IMR-90 (cell line): ENCODE data around the gene DAPK3. TPM values are rescaled to one million over a fixed set of nuclear protein-coding genes. Genes with fewer than 3 reads are reported as not detected.
"Not testable (repeated sequence)": the region's sequence is repeated elsewhere in the genome, so short reads cannot be mapped to it uniquely, and the experiment has no call there.

Experiments
- ATAC-seq: fragments of 200-7000 bp; cut with Tn5 transposase; 2 replicates; pipeline ENCODE4 v1.9.1; 2020; ENCODE audit warnings: low read depth, mild to moderate bottlenecking, moderate library complexity
- BruUV-seq: library from RNA; stranded (reverse); fragments of 400-500 nt; replicated peaks from 2 replicates; lab custom pipeline; 2021; lab: Mats Ljungman, UMichigan
- CTCF ChIA-PET: fragments of 300-600 bp; formaldehyde crosslinking; extraction: SDS; loops from one replicate; lab custom pipeline; 2021; ENCODE audit warnings: antibody characterized with exemption; lab: Yijun Ruan, JAX
- POLR2A ChIA-PET: fragments of 300-600 bp; sonication (Branson Sonifier 250); formaldehyde crosslinking; loops from one replicate; lab custom pipeline; 2022; ENCODE audit warnings: antibody characterized with exemption; ENCODE audit not compliant: unreplicated experiment; lab: Charles Lee
- DNase-seq: peaks from one replicate; pipeline ENCODE4 v3.0.0; 2013
- H2AFZ ChIP-seq: replicated peaks from 2 replicates; pipeline ENCODE3; 2013; ENCODE audit warnings: low read length, mild to moderate bottlenecking; ENCODE audit not compliant: poor library complexity
- H2AK5ac ChIP-seq: 2 replicates; pipeline ENCODE4 v1.6.1; 2013; ENCODE audit warnings: low read depth, low read length, inconsistent platforms
- H2AK9ac ChIP-seq: replicated peaks from 2 replicates; pipeline ENCODE3; 2013; ENCODE audit warnings: mild to moderate bottlenecking, low read depth, low read length, moderate library complexity; ENCODE audit not compliant: poor library complexity
- H2BK120ac ChIP-seq: 2 replicates; pipeline ENCODE4 v1.6.1; 2013; ENCODE audit warnings: low read depth, low read length, inconsistent platforms
- H2BK15ac ChIP-seq: 3 replicates; pipeline ENCODE4 v1.6.1; 2013; ENCODE audit warnings: low read depth, low read length, inconsistent platforms
- H2BK20ac ChIP-seq: 2 replicates; pipeline ENCODE4 v1.6.1; 2013; ENCODE audit warnings: low read depth, mild to moderate bottlenecking, inconsistent platforms, low read length, moderate library complexity
- H2BK5ac ChIP-seq: 2 replicates; pipeline ENCODE4 v1.6.1; 2013; ENCODE audit warnings: mild to moderate bottlenecking, low read depth, low read length, inconsistent platforms; ENCODE audit not compliant: poor library complexity, severe bottlenecking
- H3K14ac ChIP-seq: replicated peaks from 2 replicates; pipeline ENCODE4 v1.6.1; 2013; ENCODE audit warnings: low read depth, low read length, inconsistent platforms
- H3K18ac ChIP-seq: 2 replicates; pipeline ENCODE4 v1.6.1; 2013; ENCODE audit warnings: low read depth, low read length, control low read depth
- H3K23ac ChIP-seq: 2 replicates; pipeline ENCODE4 v1.6.1; 2013; ENCODE audit warnings: low read depth, low read length, inconsistent platforms
- H3K27ac ChIP-seq: 2 replicates; pipeline ENCODE4 v1.5.1; 2013; ENCODE audit warnings: mild to moderate bottlenecking, control low read depth, low read length; ENCODE audit not compliant: insufficient read depth
- H3K27me3 ChIP-seq: 2 replicates; pipeline ENCODE4 v1.6.1; 2013; ENCODE audit warnings: low read length; ENCODE audit not compliant: control insufficient read depth, insufficient read depth
- H3K36me3 ChIP-seq: 2 replicates; pipeline ENCODE4 v1.6.1; 2013; ENCODE audit warnings: low read length, mixed read lengths; ENCODE audit not compliant: control insufficient read depth, insufficient read depth
- H3K4ac ChIP-seq: 2 replicates; pipeline ENCODE4 v1.6.1; 2013; ENCODE audit warnings: low read depth, low read length, inconsistent platforms
- H3K4me1 ChIP-seq: 2 replicates; pipeline ENCODE4 v1.6.1; 2013; ENCODE audit warnings: low read length, mixed read lengths; ENCODE audit not compliant: control insufficient read depth, insufficient read depth
- H3K4me2 ChIP-seq: 2 replicates; pipeline ENCODE4 v1.6.1; 2013; ENCODE audit warnings: low read depth, mild to moderate bottlenecking, control low read depth, low read length, moderate library complexity
- H3K4me3 ChIP-seq: 2 replicates; pipeline ENCODE4 v1.5.1; 2013; ENCODE audit warnings: low read depth, mild to moderate bottlenecking, control low read depth, low read length, moderate library complexity; ENCODE audit not compliant: insufficient read depth
- H3K56ac ChIP-seq: 2 replicates; pipeline ENCODE4 v1.6.1; 2013; ENCODE audit warnings: low read length, inconsistent platforms; ENCODE audit not compliant: insufficient read depth; ENCODE audit errors: extremely low read depth
- H3K79me1 ChIP-seq, 2 experiments: 2 replicates each; pipeline ENCODE4 v1.6.1; 2013; ENCODE audit warnings: low read length in 2 of 2, inconsistent platforms in 1 of 2, low read depth in 1 of 2
- H3K9ac ChIP-seq: 2 replicates; pipeline ENCODE4 v1.6.1; 2013; ENCODE audit warnings: low read depth, low read length, control low read depth
- H3K9me1 ChIP-seq: 2 replicates; pipeline ENCODE4 v1.6.1; 2013; ENCODE audit warnings: low read length, inconsistent platforms; ENCODE audit not compliant: insufficient read depth
- H3K9me3 ChIP-seq: 2 replicates; pipeline ENCODE4 v1.6.1; 2013; ENCODE audit warnings: low read length; ENCODE audit not compliant: control insufficient read depth, insufficient read depth
- H4K20me1 ChIP-seq: 2 replicates; pipeline ENCODE4 v1.6.1; 2013; ENCODE audit warnings: low read length, inconsistent platforms; ENCODE audit not compliant: insufficient read depth
- H4K5ac ChIP-seq: 2 replicates; pipeline ENCODE4 v1.6.1; 2013; ENCODE audit warnings: mild to moderate bottlenecking, low read depth, low read length, control low read depth
- H4K8ac ChIP-seq, 2 experiments: 2 replicates each; pipeline ENCODE4 v1.6.1; 2013; ENCODE audit warnings: low read depth in 2 of 2, low read length in 2 of 2, control low read depth in 1 of 2, inconsistent platforms in 1 of 2
- H4K91ac ChIP-seq: 2 replicates; pipeline ENCODE4 v1.6.1; 2013; ENCODE audit warnings: low read depth, low read length, inconsistent platforms; ENCODE audit not compliant: insufficient read depth
- CEBPB ChIP-seq: IDR thresholded peaks from 2 replicates; pipeline ENCODE4 v1.6.1; 2012; ENCODE audit warnings: low read depth, low read length, improper control_type of control experiment
- USF2 ChIP-seq: fragments of 150-350 bp; IDR thresholded peaks from 2 replicates; pipeline ENCODE4 v1.6.1; 2017; ENCODE audit warnings: mild to moderate bottlenecking, antibody characterized with exemption, low read length, low read depth
- WGBS, 2 experiments: methylation state at CpG; one replicate each; pipeline versions ENCODE4 v1.1.5 to v1.1.7; 2013; ENCODE audit warnings: missing lambda C conversion rate in 2 of 2; ENCODE audit not compliant: insufficient read length in 1 of 2; ENCODE audit errors: extremely low coverage in 2 of 2; 5-methylcytosine and 5-hydroxymethylcytosine counted together
- dilution Hi-C: fragments of 300-500 bp; cut with HindIII; formaldehyde crosslinking; loops from one replicate; pipeline ENCODE4 v1.14.3; 2018; ENCODE audit warnings: low sequenced_read_pairs; ENCODE audit not compliant: unreplicated experiment
- in situ Hi-C: fragments of 300-500 bp; cut with MboI; formaldehyde crosslinking; loops from 3 replicates; pipeline ENCODE4 v1.14.3; 2019; ENCODE audit warnings: low sequenced_read_pairs, inconsistent platforms, mixed read lengths
- intact Hi-C: fragments of 100-400 bp; cut with micrococcal nuclease; formaldehyde crosslinking; loops from 2 replicates; pipeline ENCODE4 v1.10.0; 2022
- polyA plus RNA-seq, 3 experiments: library from polyadenylated mRNA; depleted of rRNA; stranded (reverse); fragments of >200 nt; gene quantifications; 2 replicates each; pipeline ENCODE4 v1.2.3, GENCODE V29; 2012; ENCODE audit warnings: low replicate concordance in 1 of 3
- total RNA-seq: library from RNA; depleted of rRNA; stranded (reverse); fragments of >200 nt; gene quantifications from 2 replicates; pipeline ENCODE4 v1.2.3, GENCODE V29; 2012

The DAPK3 gene
- total and polyA plus RNA-seq, 2 of the 4 experiments (the other 2 are of a cell fraction): 145 to 188 TPM

- TF ChIP-seq CEBPB (no peak; the same call in 1 of the 2 replicates), USF2 (0 out of 2 replicates have a peak, but pooled peaks have one; percentile 6)
Observed at GRCh38 chr19:3968556-3969434, 2.1 kb downstream of the DAPK3 start (continued).

- H4K20me1 ChIP-seq: peaks cover 92% of the 10 kb centered on the region
- H2AFZ ChIP-seq, DNase-seq, dilution Hi-C loops, H3K4me1 ChIP-seq, H3K4me2 ChIP-seq, H4K5ac ChIP-seq, H2AK9ac ChIP-seq, H3K9me3 ChIP-seq, ATAC-seq, H3K4me3 ChIP-seq, in situ Hi-C loops, H3K27me3 ChIP-seq: not testable (repeated sequence)
- CTCF ChIA-PET: interaction anchor here (2.2 kb wide), 1 partner anchor 20 kb away, joined by 8 read pairs; no protein-coding TSS in a partner anchor
- POLR2A ChIA-PET: interaction anchor here (0.6 to 0.8 kb wide), 2 partner anchors 20 to 172 kb away, joined by 3 to 6 read pairs; no protein-coding TSS in a partner anchor
- H3K9me1 ChIP-seq: 0 out of 2 replicates have a peak, but pooled peaks cover 16% of the 10 kb centered on the region
- H3K9ac ChIP-seq: peak overlapping the region; percentile 43
- peaks cover 55% of the 10 kb centered on the region for H3K36me3 ChIP-seq
- BruUV-seq: TSS peak; percentile 37
- 89% methylated on average over 3 of the region's 12 CpGs; no CpG with 5 or more reads in 1 of the 2 experiments for WGBS, 2 experiments
- peak overlapping the region; percentile 59; the same call in 1 of the 2 replicates for H3K23ac ChIP-seq
- peaks cover 5 to 56% of the 10 kb centered on the region in 2 experiments; a peak in 2 of 4 replicates for H3K79me1 ChIP-seq
- H2BK120ac ChIP-seq: peak overlapping the region; percentile 64; the same call in 1 of the 2 replicates
- H3K18ac ChIP-seq: peak overlapping the region; percentile 36; the same call in 1 of the 2 replicates
- peak overlapping the region; percentile 67 for H3K14ac ChIP-seq
- H3K4ac ChIP-seq: peak overlapping the region; percentile 64
- peak overlapping the region; percentile 12 to 84; a peak in 1 of 4 replicates for H4K8ac ChIP-seq
- H3K56ac ChIP-seq: peak overlapping the region; percentile 68; the same call in 1 of the 2 replicates
- H2BK20ac ChIP-seq: peak overlapping the region; percentile 72; the same call in 1 of the 2 replicates
- H3K27ac ChIP-seq: peak overlapping the region; percentile 78
- peak overlapping the region; percentile 35; the same call in 1 of the 2 replicates for H4K91ac ChIP-seq
- peak overlapping the region; percentile 77 for H2AK5ac ChIP-seq
- peak overlapping the region; percentile 76 for H2BK5ac ChIP-seq
- H2BK15ac ChIP-seq: peak overlapping the region; percentile 84; the same call in 1 of the 3 replicates
- intact Hi-C loops: loop anchor here (5.0 kb wide), 1 partner anchor 301 kb away; no protein-coding TSS in a partner anchor
Observed at GRCh38 chr19:3967983-3968382, 2.9 kb downstream of the DAPK3 start.
